Transverse colon (tissue), 4 donors: Measurements from ENCODE around the gene CAMSAP1.

Experiments
- CTCF ChIP-seq, 5 experiments: fragments of 200-600 bp in 3 of 5; fragments of 450-650 bp in 2 of 5; sonication (generic) in 3 of 5; IDR thresholded peaks; 1 replicate in 2 of 5; 2 replicates in 3 of 5; pipeline ENCODE4 v1.5.1; 2016 to 2017; ENCODE audit warnings: antibody characterized with exemption in 5 of 5, inconsistent platforms in 3 of 5, mild to moderate bottlenecking in 2 of 5, moderate library complexity in 1 of 5
- EP300 ChIP-seq: sonication (generic); formaldehyde crosslinking; IDR thresholded peaks from one replicate; pipeline ENCODE4 v1.6.1; 2017; ENCODE audit warnings: antibody characterized with exemption, low read depth
- POLR2A ChIP-seq: fragments of 450-650 bp; IDR thresholded peaks from one replicate; pipeline ENCODE4 v1.6.1; 2016; ENCODE audit warnings: antibody characterized with exemption, mild to moderate bottlenecking, moderate library complexity
- POLR2AphosphoS5 ChIP-seq, 3 donors: sonication (generic); formaldehyde crosslinking; IDR thresholded peaks; one replicate each; pipeline ENCODE4 v1.6.1; 2016; ENCODE audit warnings: antibody characterized with exemption in 3 of 3

GRCh38 chr9:135887021-135887507 lies 20.3 kb downstream of the CAMSAP1 start:
- no peak for TF ChIP-seq CTCF (IDR thresholded peaks at IDR 0.05)
- TF ChIP-seq EP300 = no peak
- no peak for TF ChIP-seq POLR2A
- TF ChIP-seq POLR2AphosphoS5 (IDR thresholded peaks at IDR 0.05) = no peak
